Measurements from ENCODE around the gene HNRNPUL2.

HNRNPUL2 gene

GRCh38 chr11:62716816-62717215 lies 10.4 kb downstream of the HNRNPUL2 start:
- Histone ChIP-seq H3K23ac (ENCODE audit: low read length) (no peak overlapping the region), H2BK12ac (ENCODE audit: low read length) (no peak overlapping the region), H3K4me2 (ENCODE audit: low read length) (no peak overlapping the region), H3K27ac (ENCODE audit: low read depth, low read length) (no peak overlapping the region), H3K79me1 (ENCODE audit: low read length) (no peaks in the 10 kb centered on the region), H3K27me3 (ENCODE audit: insufficient read depth, low read length) (no peaks in the 10 kb centered on the region), H3K36me3 (ENCODE audit: control insufficient read depth in 1 of 2, insufficient read depth in 2 of 2, low read length in 2 of 2) (peaks cover 46 to 75% of the 10 kb centered on the region in 2 experiments), H3K4ac (ENCODE audit: low read depth, low read length) (no peak overlapping the region), H3K9ac (ENCODE audit: low read length) (no peak overlapping the region), H2AK5ac (ENCODE audit: low read length) (no peak overlapping the region), H2AFZ (ENCODE audit: insufficient read depth, low read length, poor library complexity) (no peak overlapping the region), H3K9me3 (ENCODE audit: insufficient read depth, low read depth, low read length) (peaks cover 1% of the 10 kb centered on the region), H2BK5ac (ENCODE audit: low read depth, low read length, poor library complexity) (no peak overlapping the region), H4K91ac (ENCODE audit: low read depth, low read length) (no peak overlapping the region), H4K8ac (ENCODE audit: low read depth, low read length) (no peak overlapping the region), H2BK120ac (ENCODE audit: insufficient read depth, low read length, poor library complexity) (no peak overlapping the region), H3K79me2 (ENCODE audit: control insufficient read depth, insufficient read depth, low read length, poor library complexity) (no peaks in the 10 kb centered on the region), H4K12ac (ENCODE audit: low read depth, low read length) (no peak overlapping the region), H3K18ac (ENCODE audit: low read length) (no peak overlapping the region), H3K4me1 (ENCODE audit: control insufficient read depth in 1 of 2, insufficient read depth in 2 of 2, low read length in 2 of 2) (no peaks in the 10 kb centered on the region), H3K4me3 (ENCODE audit: low read depth, low read length) (no peak overlapping the region), H3K14ac (ENCODE audit: low read length) (no peak overlapping the region)
- WGBS (ENCODE audit: extremely low coverage, insufficient coverage, insufficient read length): no CpG with 5 or more reads among the region's 11 CpGs
- DNase-seq: no peak

GRCh38 chr11:62716206-62716605 lies 11.1 kb downstream of the HNRNPUL2 start:
- Histone ChIP-seq H4K8ac (ENCODE audit: low read depth, low read length) (no peak overlapping the region), H3K9ac (ENCODE audit: low read length) (no peak overlapping the region), H2BK120ac (ENCODE audit: insufficient read depth, low read length, poor library complexity) (no peak overlapping the region), H3K14ac (ENCODE audit: low read length) (no peak overlapping the region), H2AFZ (ENCODE audit: insufficient read depth, low read length, poor library complexity) (no peak overlapping the region), H2BK12ac (ENCODE audit: low read length) (no peak overlapping the region), H2AK5ac (ENCODE audit: low read length) (no peak overlapping the region), H3K4me3 (ENCODE audit: low read depth, low read length) (no peak overlapping the region), H3K9me3 (ENCODE audit: insufficient read depth, low read depth, low read length) (peaks cover 1% of the 10 kb centered on the region), H3K79me2 (ENCODE audit: control insufficient read depth, insufficient read depth, low read length, poor library complexity) (no peaks in the 10 kb centered on the region), H3K4me2 (ENCODE audit: low read length) (no peak overlapping the region), H3K79me1 (ENCODE audit: low read length) (no peaks in the 10 kb centered on the region), H3K4ac (ENCODE audit: low read depth, low read length) (no peak overlapping the region), H2BK5ac (ENCODE audit: low read depth, low read length, poor library complexity) (no peak overlapping the region), H3K4me1 (ENCODE audit: control insufficient read depth in 1 of 2, insufficient read depth in 2 of 2, low read length in 2 of 2) (no peaks in the 10 kb centered on the region), H4K91ac (ENCODE audit: low read depth, low read length) (no peak overlapping the region), H3K23ac (ENCODE audit: low read length) (no peak overlapping the region), H4K12ac (ENCODE audit: low read depth, low read length) (no peak overlapping the region), H3K36me3 (ENCODE audit: control insufficient read depth in 1 of 2, insufficient read depth in 2 of 2, low read length in 2 of 2) (peaks cover 46 to 72% of the 10 kb centered on the region in 2 experiments), H3K27ac (ENCODE audit: low read depth, low read length) (no peak overlapping the region), H3K18ac (ENCODE audit: low read length) (no peak overlapping the region), H3K27me3 (ENCODE audit: insufficient read depth, low read length) (no peaks in the 10 kb centered on the region)
- WGBS (ENCODE audit: extremely low coverage, insufficient coverage, insufficient read length): no CpG with 5 or more reads among the region's 5 CpGs
- DNase-seq: no peak

GRCh38 chr11:62715150-62716130 lies 11.8 kb downstream of the HNRNPUL2 start:
- Histone ChIP-seq H2AK5ac (ENCODE audit: low read length) (no peak overlapping the region), H3K4me2 (ENCODE audit: low read length) (no peak overlapping the region), H3K23ac (ENCODE audit: low read length) (no peak overlapping the region), H3K36me3 (ENCODE audit: control insufficient read depth in 1 of 2, insufficient read depth in 2 of 2, low read length in 2 of 2) (peaks cover 41 to 71% of the 10 kb centered on the region in 2 experiments), H4K12ac (ENCODE audit: low read depth, low read length) (no peak overlapping the region), H3K4me3 (ENCODE audit: low read depth, low read length) (no peak overlapping the region), H3K9ac (ENCODE audit: low read length) (no peak overlapping the region), H3K27me3 (ENCODE audit: insufficient read depth, low read length) (no peaks in the 10 kb centered on the region), H3K4ac (ENCODE audit: low read depth, low read length) (no peak overlapping the region), H4K91ac (ENCODE audit: low read depth, low read length) (no peak overlapping the region), H3K18ac (ENCODE audit: low read length) (no peak overlapping the region), H3K79me1 (ENCODE audit: low read length) (no peaks in the 10 kb centered on the region), H2BK120ac (ENCODE audit: insufficient read depth, low read length, poor library complexity) (no peak overlapping the region), H3K14ac (ENCODE audit: low read length) (no peak overlapping the region), H2BK5ac (ENCODE audit: low read depth, low read length, poor library complexity) (no peak overlapping the region), H3K27ac (ENCODE audit: low read depth, low read length) (no peak overlapping the region), H3K4me1 (ENCODE audit: control insufficient read depth in 1 of 2, insufficient read depth in 2 of 2, low read length in 2 of 2) (no peaks in the 10 kb centered on the region), H3K79me2 (ENCODE audit: control insufficient read depth, insufficient read depth, low read length, poor library complexity) (no peaks in the 10 kb centered on the region), H2AFZ (ENCODE audit: insufficient read depth, low read length, poor library complexity) (no peak overlapping the region), H2BK12ac (ENCODE audit: low read length) (no peak overlapping the region), H4K8ac (ENCODE audit: low read depth, low read length) (no peak overlapping the region), H3K9me3 (ENCODE audit: insufficient read depth, low read depth, low read length) (peaks cover 1% of the 10 kb centered on the region)
- WGBS (ENCODE audit: extremely low coverage, insufficient coverage, insufficient read length): no CpG with 5 or more reads among the region's 24 CpGs
- no peak for DNase-seq

- Histone ChIP-seq H3K4me3 (ENCODE audit: low read depth, low read length) (no peak overlapping the region), H3K27ac (ENCODE audit: low read depth, low read length) (no peak overlapping the region), H3K14ac (ENCODE audit: low read length) (no peak overlapping the region), H3K27me3 (ENCODE audit: insufficient read depth, low read length) (no peaks in the 10 kb centered on the region), H4K91ac (ENCODE audit: low read depth, low read length) (no peak overlapping the region), H3K18ac (ENCODE audit: low read length) (no peak overlapping the region), H4K12ac (ENCODE audit: low read depth, low read length) (no peak overlapping the region), H2BK12ac (ENCODE audit: low read length) (no peak overlapping the region), H2BK120ac (ENCODE audit: insufficient read depth, low read length, poor library complexity) (no peak overlapping the region), H3K36me3 (ENCODE audit: control insufficient read depth in 1 of 2, insufficient read depth in 2 of 2, low read length in 2 of 2) (peaks cover 26 to 54% of the 10 kb centered on the region in 2 experiments), H3K4me1 (ENCODE audit: control insufficient read depth in 1 of 2, insufficient read depth in 2 of 2, low read length in 2 of 2) (peaks cover 7 to 11% of the 10 kb centered on the region in 2 experiments), H2AFZ (ENCODE audit: insufficient read depth, low read length, poor library complexity) (no peak overlapping the region), H3K9ac (ENCODE audit: low read length) (no peak overlapping the region), H2AK5ac (ENCODE audit: low read length) (no peak overlapping the region), H3K79me1 (ENCODE audit: low read length) (peaks cover 15% of the 10 kb centered on the region), H3K23ac (ENCODE audit: low read length) (no peak overlapping the region), H3K9me3 (ENCODE audit: insufficient read depth, low read depth, low read length) (peaks cover 1% of the 10 kb centered on the region), H2BK5ac (ENCODE audit: low read depth, low read length, poor library complexity) (no peak overlapping the region), H3K4ac (ENCODE audit: low read depth, low read length) (no peak overlapping the region), H4K8ac (ENCODE audit: low read depth, low read length) (no peak overlapping the region), H3K4me2 (ENCODE audit: low read length) (no peak overlapping the region), H3K79me2 (ENCODE audit: control insufficient read depth, insufficient read depth, low read length, poor library complexity) (peaks cover 8% of the 10 kb centered on the region)
- WGBS (ENCODE audit: extremely low coverage, insufficient coverage, insufficient read length): no CpG with 5 or more reads among the region's 2 CpGs
- DNase-seq: peak; percentile 78 to 86
Measured at GRCh38 chr11:62713343-62713742, 13.9 kb downstream of the HNRNPUL2 start.

Data from trophoblast cell (in vitro differentiated cells and primary cell).